Measurements from ENCODE around the gene MAGEA11. TPM values are rescaled to one million over a fixed set of nuclear protein-coding genes. Genes with fewer than 3 reads are reported as not detected.

The MAGEA11 gene
- total RNA-seq, 1 donor from 2014 or later: not detected

Other genes starting within 250 kb of the MAGEA11 start
- gene IDS, start 206.8 kb upstream of the MAGEA11 start, total RNA-seq: 46.6 and 48.9 TPM in 2 replicates
- 31.4 and 35.5 TPM in 2 replicates for gene EOLA1, start 171.0 kb upstream of the MAGEA11 start, total RNA-seq
- not detected in 2 replicates for gene HSFX3, start 162.1 kb upstream of the MAGEA11 start, total RNA-seq
- gene MAGEA9B, start 124.6 kb upstream of the MAGEA11 start, total RNA-seq: not detected in 2 replicates
- 0.41 TPM in 1 of 2 replicates, not detected in the other for gene HSFX2, start 116.7 kb upstream of the MAGEA11 start, total RNA-seq
- gene TMEM185A, start 80.3 kb upstream of the MAGEA11 start, total RNA-seq: 18.7 and 25.5 TPM in 2 replicates
- 0.49 and 1.2 TPM in 2 replicates for gene HSFX1, start 62.0 kb downstream of the MAGEA11 start, total RNA-seq
- gene MAGEA9, start 69.9 kb downstream of the MAGEA11 start, total RNA-seq: not detected in 2 replicates
- gene MAGEA8, start 169.1 kb downstream of the MAGEA11 start, total RNA-seq: not detected in 2 replicates
- gene HSFX4, start 217.5 kb downstream of the MAGEA11 start, total RNA-seq: not detected in 2 replicates
- gene EOLA2, start 226.4 kb downstream of the MAGEA11 start, total RNA-seq: 54.2 and 63.3 TPM in 2 replicates

All from activated T-helper 1 cell treated with anti-CD3 and anti-CD28 coated beads, Interleukin-12 subunit alpha, Interleukin-12 subunit beta, Interleukin-2, Interleukin-4 antibody, amounts not matched to agents 30 ng/mL and 10 ng/mL and 1 ng/mL, durations not matched to agents 14 hours and 24 hours and 36 hours (primary cell).